ENCODE measurements around the gene LIMCH1.
"Not testable (repeated sequence)": the region's sequence is repeated elsewhere in the genome, so short reads cannot be mapped to it uniquely, and the experiment has no call there.

The LIMCH1 gene

DNA sequence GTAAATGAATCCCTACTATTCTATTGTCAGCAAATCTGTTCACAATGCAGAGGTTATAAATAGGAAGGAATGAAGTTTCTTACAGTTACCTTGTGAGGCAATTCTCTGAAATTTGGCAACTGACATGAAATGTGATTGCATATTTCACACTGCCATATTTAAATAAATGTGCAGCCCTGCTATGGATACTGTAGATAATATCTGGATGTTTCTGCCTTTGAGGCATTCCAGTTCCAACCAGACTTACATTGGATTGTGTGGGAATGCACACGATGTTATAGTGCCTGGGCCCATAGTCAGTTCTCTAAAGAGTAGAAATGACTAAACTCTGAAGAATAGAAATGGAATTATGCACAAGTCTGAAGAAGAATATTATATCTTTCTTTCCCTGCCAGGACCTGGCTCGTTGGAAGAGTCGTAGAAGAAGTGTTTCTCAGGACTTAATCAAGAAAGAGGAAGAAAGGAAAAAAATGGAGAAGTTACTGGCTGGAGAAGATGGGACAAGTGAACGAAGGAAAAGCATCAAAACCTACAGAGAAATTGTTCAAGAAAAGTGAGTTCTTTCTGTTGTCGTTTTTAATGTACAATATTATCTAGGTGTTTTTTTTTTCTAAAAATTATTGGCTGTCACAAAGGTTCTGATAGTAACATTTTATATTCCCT, 107.9 kb downstream of the LIMCH1 start:
- Histone ChIP-seq H3K4me3 (no peak overlapping the region), H3K9me3 (peaks cover 5% of the 10 kb centered on the region), H3K4me2 (peak overlapping the region; percentile 71), H4K20me1 (no peaks in the 10 kb centered on the region), H3K4me1 (peaks cover 32% of the 10 kb centered on the region), H3K27me3 (no peaks in the 10 kb centered on the region), H3K27ac (peak overlapping the region; percentile 68), H3K9ac (no peak overlapping the region), H3K36me3 (no peaks in the 10 kb centered on the region)
- TF ChIP-seq Cebpa-rat (IDR thresholded peaks at IDR 0.05): no peak

DNA sequence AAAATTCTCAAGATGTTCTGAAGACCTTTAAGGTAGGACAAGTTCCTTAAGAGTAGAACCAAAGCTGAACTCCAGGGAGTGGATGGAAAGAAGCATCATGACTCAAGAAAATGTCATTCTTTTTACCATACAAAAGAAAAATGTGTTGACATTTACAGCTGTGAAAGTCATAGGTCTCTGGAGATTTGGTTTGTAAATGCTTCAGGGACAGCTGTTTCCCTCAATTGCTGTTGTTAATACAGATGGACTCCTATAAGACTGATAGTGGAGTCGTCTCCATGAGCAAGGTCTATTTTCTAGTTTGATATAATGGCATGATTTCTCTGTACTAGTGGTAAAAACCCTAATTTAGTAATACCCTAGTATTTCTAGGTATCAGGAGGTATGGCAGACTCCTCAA, 108.9 kb downstream of the LIMCH1 start:
- Histone ChIP-seq H3K27me3 (no peaks in the 10 kb centered on the region), H3K4me1 (peaks cover 32% of the 10 kb centered on the region), H3K36me3 (no peaks in the 10 kb centered on the region), H3K4me2 (peak overlapping the region; percentile 71), H3K4me3 (no peak overlapping the region), H4K20me1 (no peaks in the 10 kb centered on the region), H3K27ac (peak overlapping the region; percentile 68), H3K9me3 (peaks cover 5% of the 10 kb centered on the region), H3K9ac (peak overlapping the region; percentile 3; the same call in 1 of the 2 replicates)
- no peak for TF ChIP-seq Cebpa-rat (IDR thresholded peaks at IDR 0.05)

- H3K4me2 ChIP-seq: peak overlapping the region; percentile 71
- no peaks in the 10 kb centered on the region for H3K27me3 ChIP-seq
- H3K27ac ChIP-seq: peak overlapping the region; percentile 68
- peaks cover 5% of the 10 kb centered on the region for H3K9me3 ChIP-seq
- no peak for TF ChIP-seq Cebpa-rat (IDR thresholded peaks at IDR 0.05)
- no peaks in the 10 kb centered on the region for H3K36me3 ChIP-seq
- H3K9ac ChIP-seq: peak overlapping the region; percentile 3
- no peaks in the 10 kb centered on the region for H4K20me1 ChIP-seq
- no peak overlapping the region for H3K4me3 ChIP-seq
- peaks cover 32% of the 10 kb centered on the region for H3K4me1 ChIP-seq
Observed at GRCh38 chr4:41647383-41647782, 109.4 kb downstream of the LIMCH1 start.

DNA sequence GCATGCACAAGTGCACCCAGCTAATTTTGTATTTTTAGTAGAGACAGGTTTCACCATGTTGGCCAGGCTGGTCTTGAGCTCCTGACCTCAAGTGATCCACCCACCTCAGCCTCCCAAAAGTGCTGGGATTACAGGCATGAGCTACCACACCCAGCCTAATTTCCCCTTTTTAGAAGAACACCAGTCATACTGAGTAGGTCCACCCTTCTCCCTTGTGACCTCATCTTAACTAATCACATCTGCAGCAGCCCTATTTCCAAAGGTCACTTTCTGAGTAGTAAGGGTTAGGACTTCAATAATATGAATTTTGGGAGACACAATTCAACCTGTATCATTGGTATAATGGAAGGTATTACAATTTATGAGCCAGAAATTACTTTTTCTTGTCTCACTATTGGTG, 113.2 kb downstream of the LIMCH1 start:
- H3K27me3 ChIP-seq, H3K27ac ChIP-seq, H4K20me1 ChIP-seq, H3K4me3 ChIP-seq, H3K4me2 ChIP-seq, H3K9ac ChIP-seq, H3K36me3 ChIP-seq, H3K9me3 ChIP-seq: not testable (repeated sequence)
- peaks cover 25% of the 10 kb centered on the region for H3K4me1 ChIP-seq

- H3K4me1 ChIP-seq: peaks cover 7% of the 10 kb centered on the region
Observed at GRCh38 chr4:41652971-41653370, 115.0 kb downstream of the LIMCH1 start.

DNA sequence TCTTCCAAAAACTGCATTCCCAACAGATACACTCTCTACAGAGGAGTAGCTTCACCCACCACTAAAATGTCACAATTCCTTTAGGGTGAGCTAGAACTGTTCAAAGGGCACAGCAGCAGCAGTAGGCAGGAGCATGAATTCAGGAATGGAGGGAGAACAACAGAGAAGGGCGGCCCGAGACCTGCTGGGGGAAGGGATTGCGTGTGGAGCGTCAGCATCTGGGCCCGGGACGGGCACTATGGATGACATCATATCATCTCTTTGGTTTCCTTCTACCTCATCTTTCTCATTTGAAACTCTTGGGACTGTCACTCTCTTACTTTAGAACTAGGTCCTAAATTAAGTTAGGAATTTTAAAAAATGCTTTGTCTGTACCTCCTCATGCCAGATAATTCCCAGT, 115.6 kb downstream of the LIMCH1 start:
- Histone ChIP-seq H4K20me1 (no peaks in the 10 kb centered on the region), H3K27ac (no peak overlapping the region), H3K9me3 (no peaks in the 10 kb centered on the region), H3K9ac (no peak overlapping the region), H3K36me3 (no peaks in the 10 kb centered on the region), H3K27me3 (no peaks in the 10 kb centered on the region), H3K4me1 (peaks cover 1% of the 10 kb centered on the region), H3K4me2 (no peak overlapping the region), H3K4me3 (no peak overlapping the region)
- no peak for TF ChIP-seq Cebpa-rat (IDR thresholded peaks at IDR 0.05)

More at GRCh38 chr4:41652971-41653370, 115.0 kb downstream of the LIMCH1 start:
- H3K9ac ChIP-seq: no peak overlapping the region
- TF ChIP-seq Cebpa-rat (IDR thresholded peaks at IDR 0.05): no peak
- no peaks in the 10 kb centered on the region for H3K9me3 ChIP-seq
- no peaks in the 10 kb centered on the region for H3K36me3 ChIP-seq
- no peak overlapping the region for H3K27ac ChIP-seq
- no peaks in the 10 kb centered on the region for H3K27me3 ChIP-seq
- no peak overlapping the region for H3K4me2 ChIP-seq
- H4K20me1 ChIP-seq: no peaks in the 10 kb centered on the region
- H3K4me3 ChIP-seq: no peak overlapping the region

- H3K9ac ChIP-seq: no peak overlapping the region
- H3K27me3 ChIP-seq: no peaks in the 10 kb centered on the region
- no peak for TF ChIP-seq Cebpa-rat (IDR thresholded peaks at IDR 0.05)
- no peaks in the 10 kb centered on the region for H3K4me1 ChIP-seq
- no peaks in the 10 kb centered on the region for H4K20me1 ChIP-seq
- H3K4me3 ChIP-seq: no peak overlapping the region
- no peak overlapping the region for H3K27ac ChIP-seq
- H3K9me3 ChIP-seq: no peaks in the 10 kb centered on the region
- no peak overlapping the region for H3K4me2 ChIP-seq
- no peaks in the 10 kb centered on the region for H3K36me3 ChIP-seq
Observed at GRCh38 chr4:41655177-41655576, 117.2 kb downstream of the LIMCH1 start.

DNA sequence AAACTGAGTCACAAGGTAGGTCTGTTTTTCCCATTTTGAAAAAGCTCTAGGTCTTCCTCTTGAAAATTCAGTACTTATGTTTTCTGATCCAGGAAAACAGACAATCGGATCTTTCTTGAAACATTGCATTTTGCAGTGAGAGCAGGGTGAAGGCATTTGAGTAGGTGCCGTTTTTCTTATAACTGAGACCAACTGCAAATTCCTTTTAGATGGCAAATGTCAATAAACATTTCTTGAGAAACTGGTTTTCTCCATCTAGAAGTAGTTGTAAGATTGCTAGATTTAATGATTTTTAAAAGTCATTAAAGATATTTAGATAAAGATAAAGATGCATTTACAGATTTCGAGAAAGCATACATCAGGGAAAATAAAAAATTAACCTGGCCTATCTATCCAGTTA, 118.1 kb downstream of the LIMCH1 start:
- H3K4me1 ChIP-seq: no peaks in the 10 kb centered on the region

GRCh38 chr4:41656572-41657520, 118.9 kb downstream of the LIMCH1 start:
- no peak for TF ChIP-seq Cebpa-rat (IDR thresholded peaks at IDR 0.05)
- H3K4me1 ChIP-seq: no peaks in the 10 kb centered on the region
- no peaks in the 10 kb centered on the region for H4K20me1 ChIP-seq
- no peaks in the 10 kb centered on the region for H3K27me3 ChIP-seq
- no peak overlapping the region for H3K9ac ChIP-seq
- H3K4me2 ChIP-seq: no peak overlapping the region
- H3K27ac ChIP-seq: no peak overlapping the region
- H3K36me3 ChIP-seq: no peaks in the 10 kb centered on the region
- no peaks in the 10 kb centered on the region for H3K9me3 ChIP-seq
- no peak overlapping the region for H3K4me3 ChIP-seq

More for the DNA sequence above, 118.1 kb downstream of the LIMCH1 start:
- H3K36me3 ChIP-seq: no peaks in the 10 kb centered on the region
- H3K4me3 ChIP-seq: no peak overlapping the region
- no peak overlapping the region for H3K9ac ChIP-seq
- no peaks in the 10 kb centered on the region for H3K27me3 ChIP-seq
- H3K9me3 ChIP-seq: no peaks in the 10 kb centered on the region
- no peak overlapping the region for H3K4me2 ChIP-seq
- no peak overlapping the region for H3K27ac ChIP-seq
- TF ChIP-seq Cebpa-rat (IDR thresholded peaks at IDR 0.05): no peak
- H4K20me1 ChIP-seq: no peaks in the 10 kb centered on the region

- no peaks in the 10 kb centered on the region for H3K4me1 ChIP-seq
- no peak overlapping the region for H3K9ac ChIP-seq
- no peak overlapping the region for H3K4me2 ChIP-seq
- no peak overlapping the region for H3K4me3 ChIP-seq
- H3K27ac ChIP-seq: no peak overlapping the region
- no peaks in the 10 kb centered on the region for H3K27me3 ChIP-seq
- TF ChIP-seq Cebpa-rat (IDR thresholded peaks at IDR 0.05): no peak
- H4K20me1 ChIP-seq: no peaks in the 10 kb centered on the region
- no peaks in the 10 kb centered on the region for H3K9me3 ChIP-seq
- no peaks in the 10 kb centered on the region for H3K36me3 ChIP-seq
Observed at GRCh38 chr4:41657561-41657960, 119.6 kb downstream of the LIMCH1 start.
